HG03095 (cell line): ENCODE data around the gene GTPBP4.
A peak's percentile ranks its signal among the peaks of the same experiment; 100 is the strongest.
"Not testable (repeated sequence)": the region's sequence is repeated elsewhere in the genome, so short reads cannot be mapped to it uniquely, and the experiment has no call there.

Experiments
- ATAC-seq: cut with Tn5 transposase; IDR thresholded peaks from one replicate; pipeline ENCODE4 v1.9.1; 2021; ENCODE audit warnings: moderate library complexity; ENCODE audit not compliant: unreplicated experiment

GTPBP4 gene

GRCh38 chr10:988667-989545, 672 bp downstream of the GTPBP4 start:
- peak; percentile 7 for ATAC-seq

- no peak for ATAC-seq
Measured at GRCh38 chr10:990808-991207, 2.6 kb downstream of the GTPBP4 start.

GRCh38 chr10:992467-992866, 4.2 kb downstream of the GTPBP4 start:
- no peak for ATAC-seq

GRCh38 chr10:992871-993270, 4.6 kb downstream of the GTPBP4 start:
- no peak for ATAC-seq

GRCh38 chr10:994836-995558, 6.8 kb downstream of the GTPBP4 start:
- no peak for ATAC-seq

GRCh38 chr10:995559-995926, 7.3 kb downstream of the GTPBP4 start:
- ATAC-seq: no peak

GRCh38 chr10:996031-996430, 7.8 kb downstream of the GTPBP4 start:
- ATAC-seq: no peak

- ATAC-seq: no peak
Measured at GRCh38 chr10:997266-998022, 9.2 kb downstream of the GTPBP4 start.

GRCh38 chr10:1002425-1003006, 14.3 kb downstream of the GTPBP4 start:
- no peak for ATAC-seq

GRCh38 chr10:1003884-1004670, 15.8 kb downstream of the GTPBP4 start:
- no peak for ATAC-seq

- ATAC-seq: no peak
Measured at GRCh38 chr10:1006573-1006972, 18.3 kb downstream of the GTPBP4 start.

- no peak for ATAC-seq
Measured at GRCh38 chr10:1007583-1007982, 19.3 kb downstream of the GTPBP4 start.

- no peak for ATAC-seq
Measured at GRCh38 chr10:1009071-1009494, 20.8 kb downstream of the GTPBP4 start.

GRCh38 chr10:1009947-1010346, 21.7 kb downstream of the GTPBP4 start:
- not testable (repeated sequence) for ATAC-seq

- no peak for ATAC-seq
Measured at GRCh38 chr10:1010703-1011102, 22.5 kb downstream of the GTPBP4 start.

- no peak for ATAC-seq
Measured at GRCh38 chr10:1011696-1012095, 23.5 kb downstream of the GTPBP4 start.

GRCh38 chr10:1015688-1016087, 27.5 kb downstream of the GTPBP4 start:
- no peak for ATAC-seq

- ATAC-seq: no peak
Measured at GRCh38 chr10:1019362-1019761, 31.1 kb downstream of the GTPBP4 start.

GRCh38 chr10:1020460-1020859, 32.2 kb downstream of the GTPBP4 start:
- no peak for ATAC-seq

GRCh38 chr10:1020958-1021357, 32.7 kb downstream of the GTPBP4 start:
- no peak for ATAC-seq
